Esophagus muscularis mucosa (tissue), 4 donors: ENCODE data around the gene RNF5. TPM values are rescaled to one million over a fixed set of nuclear protein-coding genes. Genes with fewer than 3 reads are reported as not detected.
A peak's percentile ranks its signal among the peaks of the same experiment; 100 is the strongest.

ENCODE experiments used
- DNase-seq: peaks from one replicate; pipeline ENCODE4 v3.0.0-alpha.2; 2017; ENCODE audit errors: extremely low spot score
- H3K27ac ChIP-seq, 4 donors: fragments of 200-600 bp; sonication (generic); replicated peaks in 1 of 4; 1 replicate in 3 of 4; 2 replicates in 1 of 4; pipeline ENCODE4 v1.5.1; 2016 to 2019; ENCODE audit warnings: mild to moderate bottlenecking in 1 of 4
- H3K27me3 ChIP-seq, 4 donors: fragments of 200-600 bp; sonication (generic); one replicate each; pipeline versions ENCODE4 v1.5.1 to v1.6.0; 2016 to 2019
- H3K36me3 ChIP-seq, 4 donors: fragments of 200-600 bp; sonication (generic); one replicate each; pipeline ENCODE4 v1.5.1; 2016 to 2019
- H3K4me1 ChIP-seq, 4 donors: fragments of 200-600 bp; sonication (generic); one replicate each; pipeline ENCODE4 v1.5.1; 2016 to 2019
- H3K4me3 ChIP-seq, 4 donors: fragments of 200-600 bp; sonication (generic); 1 replicate in 2 of 4; 2 replicates in 2 of 4; pipeline ENCODE4 v1.5.1; 2016 to 2019; ENCODE audit warnings: mild to moderate bottlenecking in 4 of 4, moderate library complexity in 1 of 4
- H3K9me3 ChIP-seq, 4 donors: fragments of 200-600 bp; sonication (generic); 1 replicate in 3 of 4; 2 replicates in 1 of 4; pipeline ENCODE4 v1.5.1; 2016 to 2019
- EP300 ChIP-seq: sonication (generic); formaldehyde crosslinking; IDR thresholded peaks from one replicate; pipeline ENCODE4 v1.6.1; 2017; ENCODE audit warnings: antibody characterized with exemption
- POLR2A ChIP-seq: fragments of 450-650 bp; IDR thresholded peaks from one replicate; pipeline ENCODE4 v1.6.1; 2017; ENCODE audit warnings: antibody characterized with exemption, moderate library complexity, mild to moderate bottlenecking, low read depth
- POLR2AphosphoS5 ChIP-seq, 2 donors: sonication (generic); formaldehyde crosslinking; IDR thresholded peaks; one replicate each; pipeline ENCODE4 v1.6.1; 2017; ENCODE audit warnings: antibody characterized with exemption in 2 of 2
- WGBS: methylation state at CpG from one replicate; pipeline ENCODE4 v1.1.5; 2018; 5-methylcytosine and 5-hydroxymethylcytosine counted together
- intact Hi-C: fragments of 100-400 bp; cut with DNase I; formaldehyde crosslinking; loops from one replicate; pipeline ENCODE4 v1.15.1; 2023
- total RNA-seq, 4 donors: library from RNA; depleted of rRNA; stranded (reverse); fragments of >200 nt; gene quantifications; one replicate each; pipeline versions ENCODE4 v1.1.0 to v1.2.1, GENCODE V29; 2016
- TF ChIP-seq, protein P1 (sequence below), 3 experiments: fragments of 200-600 bp in 2 of 3; fragments of 450-650 bp in 1 of 3; sonication (generic) in 2 of 3; IDR thresholded peaks; one replicate each; pipeline ENCODE4 v1.5.1; 2017 to 2019; ENCODE audit warnings: antibody characterized with exemption in 3 of 3, mild to moderate bottlenecking in 2 of 3, moderate library complexity in 1 of 3

The RNF5 gene
- total RNA-seq, 4 donors from 2014 or later: 76.2 to 91.4 (median 88.5) TPM

DNA sequence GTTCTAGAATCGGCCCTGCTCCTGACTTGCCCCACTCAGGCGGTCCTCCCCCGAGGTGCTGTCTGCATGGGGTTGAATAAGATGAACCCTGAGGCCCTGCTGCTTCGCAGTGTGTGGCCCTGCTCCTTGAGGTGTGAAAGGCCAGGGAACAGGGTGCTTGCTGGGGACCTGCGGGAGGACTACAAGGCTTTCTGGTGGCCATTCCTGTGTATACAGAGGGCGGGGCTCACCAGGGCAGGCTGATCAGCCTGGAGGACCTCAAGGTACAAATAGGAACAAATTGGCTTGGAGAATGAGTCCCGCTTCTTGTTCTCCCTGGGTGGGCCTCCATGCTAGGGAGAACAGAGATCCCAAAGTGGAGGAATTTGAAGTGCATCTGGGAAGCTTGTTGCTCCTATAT is 40.0 kb downstream of the RNF5 start:
- WGBS: 84% methylated on average over 6 of the region's 7 CpGs
- Histone ChIP-seq H3K4me1 (no peaks in the 10 kb centered on the region), H3K36me3 (peaks cover 0 to 83% (median 0%) of the 10 kb centered on the region in 4 donors), H3K4me3 (no peak overlapping the region), H3K27ac (no peak overlapping the region), H3K9me3 (no peaks in the 10 kb centered on the region), H3K27me3 (no peaks in the 10 kb centered on the region)
- intact Hi-C loops: no loop called here
- no peak for DNase-seq
- TF ChIP-seq POLR2A (no peak), EP300 (no peak), POLR2AphosphoS5 (IDR thresholded peaks at IDR 0.05) (no peak)
- TF ChIP-seq, protein P1, sequence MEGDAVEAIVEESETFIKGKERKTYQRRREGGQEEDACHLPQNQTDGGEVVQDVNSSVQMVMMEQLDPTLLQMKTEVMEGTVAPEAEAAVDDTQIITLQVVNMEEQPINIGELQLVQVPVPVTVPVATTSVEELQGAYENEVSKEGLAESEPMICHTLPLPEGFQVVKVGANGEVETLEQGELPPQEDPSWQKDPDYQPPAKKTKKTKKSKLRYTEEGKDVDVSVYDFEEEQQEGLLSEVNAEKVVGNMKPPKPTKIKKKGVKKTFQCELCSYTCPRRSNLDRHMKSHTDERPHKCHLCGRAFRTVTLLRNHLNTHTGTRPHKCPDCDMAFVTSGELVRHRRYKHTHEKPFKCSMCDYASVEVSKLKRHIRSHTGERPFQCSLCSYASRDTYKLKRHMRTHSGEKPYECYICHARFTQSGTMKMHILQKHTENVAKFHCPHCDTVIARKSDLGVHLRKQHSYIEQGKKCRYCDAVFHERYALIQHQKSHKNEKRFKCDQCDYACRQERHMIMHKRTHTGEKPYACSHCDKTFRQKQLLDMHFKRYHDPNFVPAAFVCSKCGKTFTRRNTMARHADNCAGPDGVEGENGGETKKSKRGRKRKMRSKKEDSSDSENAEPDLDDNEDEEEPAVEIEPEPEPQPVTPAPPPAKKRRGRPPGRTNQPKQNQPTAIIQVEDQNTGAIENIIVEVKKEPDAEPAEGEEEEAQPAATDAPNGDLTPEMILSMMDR (IDR thresholded peaks at IDR 0.05): no peak

DNA sequence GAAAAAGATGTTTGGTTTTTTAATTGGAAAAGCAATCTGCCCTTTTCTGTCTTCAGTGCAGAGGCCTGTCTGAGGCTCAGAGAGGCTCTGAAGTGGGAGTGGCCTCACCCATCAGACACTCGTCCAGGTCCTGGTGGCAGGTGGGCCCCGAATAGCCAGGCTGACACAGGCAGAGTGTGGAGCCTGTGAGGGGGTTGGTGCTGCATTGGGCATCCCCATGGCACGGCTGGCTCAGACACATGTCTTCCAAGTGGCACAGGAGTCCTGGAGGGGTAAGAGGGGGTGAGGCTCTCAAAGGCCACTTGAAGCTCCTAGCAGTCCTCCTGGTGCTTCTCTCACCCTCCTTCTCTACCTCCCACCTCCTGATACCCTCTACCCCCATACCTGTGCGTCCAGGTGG is 41.8 kb downstream of the RNF5 start:
- H3K27me3 ChIP-seq: no peaks in the 10 kb centered on the region
- no peak for DNase-seq
- no peak for TF ChIP-seq POLR2AphosphoS5 (IDR thresholded peaks at IDR 0.05)
- TF ChIP-seq, protein P1 (IDR thresholded peaks at IDR 0.05): no peak
- TF ChIP-seq POLR2A: no peak
- TF ChIP-seq EP300: no peak
- H3K4me3 ChIP-seq: no peak overlapping the region
- H3K27ac ChIP-seq: no peak overlapping the region
- 58% methylated on average over 4 of the region's 4 CpGs for WGBS
- peaks cover 0 to 3% (median 0%) of the 10 kb centered on the region in 4 donors for H3K4me1 ChIP-seq
- no peaks in the 10 kb centered on the region for H3K9me3 ChIP-seq
- intact Hi-C loops: no loop called here
- peaks cover 0 to 66% (median 0%) of the 10 kb centered on the region in 4 donors for H3K36me3 ChIP-seq

DNA sequence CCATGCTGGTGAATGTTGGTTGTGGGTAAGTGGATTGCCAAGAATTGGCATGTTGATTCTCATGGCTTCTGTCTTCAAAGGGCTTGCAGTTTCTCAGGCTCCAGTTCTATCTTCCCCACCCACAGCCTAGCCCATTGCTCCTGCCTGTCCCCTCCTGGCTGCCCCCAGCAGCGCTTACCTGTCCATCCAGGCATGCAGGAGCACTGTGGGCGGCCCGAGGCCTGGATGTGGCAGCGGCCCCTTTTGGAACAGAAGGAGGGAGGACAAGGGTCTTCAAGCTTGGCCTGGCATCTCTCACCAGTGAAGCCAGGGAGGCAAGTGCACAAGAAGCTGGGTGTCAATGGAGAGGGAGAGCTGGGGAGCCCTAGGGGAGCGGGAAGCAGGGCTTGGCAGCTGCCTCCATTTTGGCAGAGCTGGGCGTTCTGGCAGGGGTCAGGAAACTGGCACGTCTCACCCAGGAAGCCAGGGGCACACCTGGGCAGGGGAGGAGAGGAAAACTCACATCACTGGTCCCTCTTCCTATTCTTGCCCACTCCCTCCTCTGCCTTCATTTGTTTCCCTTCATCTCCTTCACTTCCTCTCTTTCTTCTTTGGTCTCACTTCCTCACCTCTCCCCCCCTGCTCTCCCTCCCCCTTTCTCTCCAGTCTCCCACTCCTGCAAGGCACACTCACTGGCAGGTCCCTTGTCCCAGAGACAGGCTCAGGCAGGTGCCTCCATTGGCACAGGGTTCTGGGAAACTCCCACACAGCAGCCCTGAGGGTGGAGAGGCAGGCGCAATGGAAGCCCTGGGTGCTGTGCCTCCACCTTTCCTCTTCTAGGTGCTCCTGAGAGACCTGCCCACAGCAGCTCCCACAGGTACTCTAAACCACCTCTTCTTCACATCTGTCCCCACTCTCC is 44.4 kb downstream of the RNF5 start:
- Histone ChIP-seq H3K4me3 (peak overlapping the region; percentile 15 to 45 (median 22)), H3K4me1 (peaks cover 0 to 3% (median 0%) of the 10 kb centered on the region in 4 donors), H3K27me3 (no peaks in the 10 kb centered on the region), H3K9me3 (no peaks in the 10 kb centered on the region), H3K27ac (peak overlapping the region in 3 of 4 donors; percentile 15 to 53 (median 43)), H3K36me3 (peaks cover 0 to 47% (median 0%) of the 10 kb centered on the region in 4 donors)
- TF ChIP-seq, protein P1 (IDR thresholded peaks at IDR 0.05): no peak
- no peak for TF ChIP-seq EP300
- no peak for TF ChIP-seq POLR2AphosphoS5 (IDR thresholded peaks at IDR 0.05)
- no peak for TF ChIP-seq POLR2A
- intact Hi-C loops: no loop called here
- no peak for DNase-seq
- WGBS: 74% methylated on average over 8 of the region's 8 CpGs

DNA sequence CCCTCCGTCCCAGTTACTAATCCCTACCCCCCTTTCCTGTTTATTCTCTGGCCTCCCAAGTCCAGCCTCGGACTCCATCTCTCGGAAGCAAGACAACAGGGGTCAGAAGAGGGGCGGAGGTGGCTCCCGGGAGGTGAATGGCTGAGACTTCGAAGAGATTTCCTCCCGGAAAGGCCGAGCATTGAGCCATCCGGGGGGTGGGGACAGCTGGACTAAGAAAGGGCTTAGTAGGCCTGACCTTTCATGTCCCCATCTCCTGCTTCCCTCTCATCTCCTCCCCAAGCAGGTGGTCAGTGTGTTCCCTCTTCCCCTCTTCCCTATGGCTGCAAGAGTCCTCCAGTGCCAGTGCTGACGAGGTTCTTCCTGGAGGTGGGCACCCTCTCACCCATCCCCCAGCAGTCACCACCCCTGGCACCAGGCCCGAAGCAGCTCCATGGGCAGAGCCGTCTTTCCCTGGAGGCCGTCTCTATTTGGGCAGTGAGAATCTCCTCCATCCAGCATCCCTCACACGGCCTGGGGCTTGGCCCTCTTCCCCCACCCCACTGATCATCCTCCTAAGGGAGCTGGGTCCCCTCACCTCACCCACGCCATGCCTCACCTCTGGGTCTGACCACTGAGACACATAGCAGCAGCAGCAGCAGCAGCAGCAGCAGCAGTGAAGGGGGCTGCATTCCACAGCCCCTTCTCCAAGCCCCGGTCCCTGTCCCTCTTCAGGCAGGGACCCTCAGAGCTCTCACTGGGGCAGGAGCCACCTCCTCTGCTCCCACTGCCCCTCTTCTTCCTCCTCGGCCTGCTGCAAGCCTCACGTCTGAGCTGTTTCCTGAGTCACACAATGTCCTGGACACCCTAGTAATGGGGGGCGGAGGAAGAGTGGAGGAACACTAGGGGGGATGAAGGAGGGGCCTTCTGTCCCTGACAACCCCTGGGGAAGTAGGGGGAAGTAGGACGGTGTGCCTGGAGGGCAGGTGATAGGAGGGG is 45.3 kb downstream of the RNF5 start, which contains the start of gene NOTCH4:
TSS of gene NOTCH4 (minus strand) at position 810 of the 978 bp plus-strand sequence. CDS start at position 671, 139 bp downstream.
- TF ChIP-seq, protein P1 (IDR thresholded peaks at IDR 0.05): no peak
- peak; percentile 21 to 59 for TF ChIP-seq POLR2AphosphoS5 (IDR thresholded peaks at IDR 0.05)
- peaks cover 0 to 3% (median 0%) of the 10 kb centered on the region in 4 donors for H3K4me1 ChIP-seq
- WGBS: 43% methylated on average over 20 of the region's 20 CpGs
- no peaks in the 10 kb centered on the region for H3K27me3 ChIP-seq
- DNase-seq: no peak
- peaks cover 0 to 37% (median 0%) of the 10 kb centered on the region in 4 donors for H3K36me3 ChIP-seq
- H3K27ac ChIP-seq: peak within 1 kb of the TSS; percentile 28 to 60 (median 48)
- intact Hi-C loops: no loop called here
- H3K9me3 ChIP-seq: no peaks in the 10 kb centered on the region
- peak within 1 kb of the TSS; percentile 15 to 45 (median 22) for H3K4me3 ChIP-seq
